ENCODE data around the gene KLF16.

KLF16 gene

DNA sequence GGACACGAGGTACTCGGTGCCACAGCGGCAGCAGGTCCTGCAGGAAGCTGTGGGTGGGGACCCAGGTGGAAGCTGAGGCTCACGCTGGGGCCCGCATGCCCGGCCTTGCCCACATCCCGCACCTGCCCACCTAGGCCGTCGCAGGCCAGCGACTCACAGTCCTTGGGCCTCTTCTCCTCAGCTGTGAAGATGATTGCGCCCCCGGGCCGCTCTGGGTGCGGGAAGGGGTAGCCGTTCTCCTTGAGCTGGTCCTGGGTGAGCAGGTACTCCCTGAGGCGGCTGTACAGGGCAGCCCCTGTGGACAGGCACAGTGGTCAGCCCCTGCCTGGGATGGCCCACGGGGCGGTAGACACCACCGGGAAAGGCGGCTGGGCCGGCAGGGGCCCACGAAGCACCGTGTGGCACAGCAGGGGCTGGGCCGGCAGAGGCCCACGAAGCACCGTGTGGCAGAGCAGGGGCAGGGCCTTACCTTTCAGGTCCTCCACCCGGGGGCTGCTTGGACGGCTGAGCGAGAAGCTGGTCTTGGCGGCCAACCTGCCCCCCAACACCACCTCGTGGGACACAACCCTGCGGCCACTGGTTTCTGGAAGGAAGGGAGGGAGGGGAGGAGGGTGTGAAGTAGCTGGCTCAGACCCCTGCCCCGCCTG lies 44.7 kb downstream of the KLF16 start:
- no peak for DNase-seq (ENCODE audit: low spot score)
- TF ChIP-seq, protein P1, sequence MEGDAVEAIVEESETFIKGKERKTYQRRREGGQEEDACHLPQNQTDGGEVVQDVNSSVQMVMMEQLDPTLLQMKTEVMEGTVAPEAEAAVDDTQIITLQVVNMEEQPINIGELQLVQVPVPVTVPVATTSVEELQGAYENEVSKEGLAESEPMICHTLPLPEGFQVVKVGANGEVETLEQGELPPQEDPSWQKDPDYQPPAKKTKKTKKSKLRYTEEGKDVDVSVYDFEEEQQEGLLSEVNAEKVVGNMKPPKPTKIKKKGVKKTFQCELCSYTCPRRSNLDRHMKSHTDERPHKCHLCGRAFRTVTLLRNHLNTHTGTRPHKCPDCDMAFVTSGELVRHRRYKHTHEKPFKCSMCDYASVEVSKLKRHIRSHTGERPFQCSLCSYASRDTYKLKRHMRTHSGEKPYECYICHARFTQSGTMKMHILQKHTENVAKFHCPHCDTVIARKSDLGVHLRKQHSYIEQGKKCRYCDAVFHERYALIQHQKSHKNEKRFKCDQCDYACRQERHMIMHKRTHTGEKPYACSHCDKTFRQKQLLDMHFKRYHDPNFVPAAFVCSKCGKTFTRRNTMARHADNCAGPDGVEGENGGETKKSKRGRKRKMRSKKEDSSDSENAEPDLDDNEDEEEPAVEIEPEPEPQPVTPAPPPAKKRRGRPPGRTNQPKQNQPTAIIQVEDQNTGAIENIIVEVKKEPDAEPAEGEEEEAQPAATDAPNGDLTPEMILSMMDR (IDR thresholded peaks at IDR 0.05; ENCODE audit: extremely low read depth, missing control alignments) = no peak

DNA sequence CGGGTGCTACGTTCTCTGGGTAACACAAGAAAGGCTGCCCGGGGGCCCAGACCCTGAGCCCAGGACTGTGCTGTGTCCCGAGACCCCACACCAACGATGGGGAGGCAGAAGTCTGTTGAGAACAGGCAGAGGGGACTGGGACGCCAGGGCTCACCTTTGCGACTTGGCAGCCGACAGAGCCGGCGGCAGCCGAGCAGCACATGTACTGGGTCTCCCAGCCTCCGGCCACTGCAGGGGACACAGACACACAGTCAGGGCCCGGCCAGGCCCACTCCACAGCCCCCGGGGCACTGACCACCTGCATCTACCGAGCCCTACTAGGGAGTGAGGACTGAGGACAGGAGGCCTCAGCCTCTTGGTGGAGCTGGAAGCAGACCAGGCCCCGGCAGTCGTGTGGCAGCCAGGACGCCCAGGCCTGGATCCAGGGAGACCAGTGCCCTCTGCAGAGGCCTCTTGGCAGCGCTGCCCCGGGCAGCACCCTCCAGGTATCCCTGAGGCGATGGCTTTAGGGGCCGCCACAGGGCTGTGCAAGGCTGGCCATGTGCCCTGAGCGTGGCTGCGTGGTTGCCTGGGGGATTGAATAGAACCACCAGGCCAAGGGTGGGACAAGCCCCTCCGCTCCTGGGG lies 45.7 kb downstream of the KLF16 start:
- TF ChIP-seq, protein P1 (IDR thresholded peaks at IDR 0.05; ENCODE audit: extremely low read depth, missing control alignments) = no peak
- no peak for DNase-seq (ENCODE audit: low spot score)

DNA sequence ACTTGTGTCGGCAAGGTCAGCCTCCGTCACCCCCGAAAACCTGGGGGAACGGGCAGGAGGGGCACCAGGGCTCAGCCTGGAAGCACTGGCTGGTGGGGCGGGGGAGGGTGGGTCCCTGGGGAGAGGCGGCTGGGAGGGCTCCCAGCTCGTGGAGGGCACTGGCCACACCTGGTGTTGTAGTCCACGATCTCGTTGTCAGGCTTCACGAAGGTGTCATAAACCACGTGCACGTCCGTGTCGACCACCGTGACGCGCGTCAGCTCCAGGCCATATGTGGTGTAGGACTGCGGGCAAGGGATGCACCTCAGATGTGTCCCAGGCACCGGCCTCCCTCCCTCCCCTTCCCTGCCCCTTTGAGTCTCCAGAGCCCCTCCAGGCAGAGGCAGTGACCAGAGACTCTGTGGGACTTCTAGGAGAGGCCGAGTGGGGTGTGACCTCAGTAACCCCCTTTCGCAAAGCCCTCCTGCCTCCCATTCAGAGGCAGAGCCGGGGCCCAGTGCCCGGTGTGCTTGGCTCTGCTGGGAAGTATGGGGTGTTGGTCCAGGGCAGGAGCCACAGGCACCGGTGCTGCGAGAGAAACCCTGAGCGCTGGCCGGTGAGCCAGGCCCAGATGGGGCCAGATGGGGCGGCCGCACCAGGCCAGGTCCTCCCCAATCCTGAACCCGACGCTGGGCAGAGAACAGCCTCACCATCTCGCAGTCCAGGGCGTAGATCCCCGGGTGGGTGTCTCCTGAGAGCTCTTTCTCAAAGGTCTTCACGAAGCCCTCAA lies 46.7 kb downstream of the KLF16 start:
- TF ChIP-seq, protein P1 (IDR thresholded peaks at IDR 0.05; ENCODE audit: extremely low read depth, missing control alignments) = no peak

DNA sequence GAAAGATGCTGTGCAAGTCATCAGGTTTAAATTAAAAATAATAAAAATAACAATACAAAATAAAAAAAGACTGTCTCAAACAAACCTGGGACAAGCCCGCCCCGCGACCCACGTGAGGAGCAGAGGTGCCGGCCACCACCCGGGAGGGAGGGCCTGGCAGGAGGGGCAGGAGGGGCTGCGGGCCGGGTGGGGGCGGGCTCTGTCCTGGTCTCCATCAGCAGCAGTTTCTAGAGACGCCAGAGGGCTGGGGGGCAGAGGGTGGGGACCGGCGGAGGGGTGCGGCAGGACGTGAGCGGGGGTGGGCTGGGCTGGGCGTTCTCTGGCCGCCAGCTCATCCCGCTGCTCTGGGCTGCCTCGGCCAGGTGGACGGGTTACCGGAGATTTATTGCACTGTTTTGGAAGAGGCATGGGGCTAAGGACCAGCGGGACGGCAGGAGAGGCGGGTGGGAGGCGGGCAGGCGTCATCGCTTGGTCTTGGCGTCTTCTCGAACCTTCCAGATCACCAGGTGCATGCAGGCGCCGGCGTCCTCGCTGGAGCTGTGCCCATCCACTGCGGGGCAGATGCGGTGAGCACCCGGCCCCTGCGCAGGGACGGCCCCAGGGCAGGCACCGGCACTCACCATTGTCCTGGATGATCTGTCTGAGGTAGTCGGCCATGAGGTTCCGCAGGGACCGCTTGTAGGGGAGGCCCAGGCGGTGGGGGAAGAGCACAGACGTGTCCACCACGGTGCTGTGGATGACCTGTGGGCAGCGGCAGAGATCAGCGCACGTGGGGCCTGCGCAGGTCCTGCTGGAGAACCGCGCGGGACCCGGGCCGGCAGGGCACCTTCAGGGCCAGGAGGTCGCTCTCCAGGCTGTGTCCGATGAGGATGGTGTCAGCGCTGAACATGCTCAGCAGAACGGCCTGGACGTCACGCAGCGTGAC lies 47.5 kb downstream of the KLF16 start:
- DNase-seq (ENCODE audit: low spot score) = no peak
- TF ChIP-seq, protein P1 (IDR thresholded peaks at IDR 0.05; ENCODE audit: extremely low read depth, missing control alignments) = no peak

More for the DNA sequence above, 46.7 kb downstream of the KLF16 start:
- no peak for DNase-seq (ENCODE audit: low spot score)

DNA sequence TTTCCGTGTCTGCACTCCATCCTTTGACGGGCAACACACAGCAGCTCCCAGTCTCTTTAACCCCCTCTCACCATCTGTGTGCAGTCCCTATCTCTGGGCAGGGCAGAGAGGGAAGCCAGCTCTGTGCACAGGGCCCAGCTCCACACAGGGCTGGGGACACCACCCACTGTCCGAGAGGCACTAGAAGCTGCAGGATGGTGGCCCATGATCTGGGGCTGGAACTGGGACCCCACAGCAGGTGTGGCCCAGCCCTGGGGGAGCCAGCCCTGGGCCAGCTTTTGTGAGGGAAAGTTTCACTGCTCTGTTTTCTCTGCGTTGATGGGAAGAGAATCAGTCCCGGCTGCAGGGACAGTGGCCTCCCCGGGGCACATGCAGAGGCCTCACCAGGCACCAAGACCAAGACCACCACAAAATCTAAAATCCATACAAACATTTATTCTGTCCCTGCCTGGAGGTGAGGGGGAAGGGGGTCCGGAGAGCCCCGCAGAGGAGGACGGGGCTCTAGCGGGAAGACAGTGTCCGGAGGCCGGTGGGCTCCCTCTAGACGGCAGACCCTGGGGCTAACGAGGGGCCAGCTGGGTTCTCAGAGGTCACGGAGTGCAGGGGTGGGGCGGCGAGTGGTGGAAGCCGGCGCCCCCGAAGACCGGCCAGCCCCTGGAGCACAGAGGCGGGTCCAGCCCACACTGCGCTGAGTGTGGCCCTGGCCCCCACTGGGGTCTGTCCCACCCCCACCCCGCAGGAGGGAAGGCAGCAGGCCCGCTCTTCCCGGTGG lies 48.4 kb downstream of the KLF16 start:
- TF ChIP-seq, protein P1 (IDR thresholded peaks at IDR 0.05; ENCODE audit: extremely low read depth, missing control alignments) = no peak
- DNase-seq (ENCODE audit: low spot score) = no peak

DNA sequence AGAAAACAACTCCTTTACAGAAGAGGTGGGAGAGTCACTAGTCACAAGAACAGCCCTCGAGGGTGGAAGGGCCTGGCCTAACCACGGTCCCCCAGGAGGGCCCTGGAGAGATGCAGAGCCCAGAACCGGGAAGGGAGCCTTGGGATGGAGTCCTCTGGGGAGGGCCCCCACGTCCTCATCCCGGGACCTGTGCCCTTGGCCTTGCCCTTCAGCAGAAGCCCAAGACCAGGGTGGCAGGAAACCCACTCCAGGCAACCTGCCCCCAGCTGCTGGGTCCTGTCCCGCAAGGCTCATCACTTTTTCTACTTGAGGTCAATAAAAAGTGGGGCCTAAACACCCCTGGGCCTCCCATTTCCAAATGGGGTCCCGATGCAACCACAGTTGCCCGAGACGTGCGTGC lies 49.0 kb downstream of the KLF16 start:
- no peak for DNase-seq (ENCODE audit: low spot score)
- TF ChIP-seq, protein P1 (IDR thresholded peaks at IDR 0.05; ENCODE audit: extremely low read depth, missing control alignments) = no peak
